Amygdala (tissue), 56 donors: Measurements from ENCODE around the gene ASMTL.

Experiments used
- DNase-seq, 56 donors: peaks; one replicate each; lab custom pipeline; 2025; lab: John Stamatoyannopoulos, UW

Gene ASMTL

DNA sequence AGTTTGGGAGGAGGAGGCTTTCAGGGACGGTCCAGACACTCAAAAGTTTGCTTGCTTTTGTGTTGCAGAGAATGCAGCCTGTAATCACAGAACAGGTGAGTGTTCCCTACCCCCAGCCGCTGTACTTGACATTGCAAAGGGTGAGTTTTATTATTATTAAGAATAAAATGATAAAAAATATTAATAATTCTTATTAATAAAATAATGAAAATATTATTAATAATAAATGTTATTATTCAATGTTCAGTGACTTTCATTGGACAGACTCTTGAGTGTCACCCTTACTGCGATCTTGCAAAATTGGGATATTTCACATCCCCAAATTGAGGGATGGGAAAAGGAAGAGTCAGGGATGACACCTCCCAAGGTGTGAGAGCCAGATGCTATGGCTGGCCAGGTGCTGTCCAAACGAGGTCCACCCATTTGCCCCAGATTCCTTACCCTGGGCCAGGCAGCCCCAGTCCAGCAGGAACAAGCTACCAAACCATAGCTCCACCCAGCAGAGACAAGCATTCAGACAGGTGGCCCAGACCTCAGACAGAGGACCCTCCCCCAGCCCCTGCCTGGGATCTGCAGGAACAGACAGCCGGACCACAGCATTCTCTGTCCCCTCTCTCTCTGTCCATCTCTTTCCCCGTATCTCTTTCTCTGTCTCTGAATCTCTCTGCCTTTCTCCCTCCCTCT lies 93.8 kb downstream of the ASMTL start:
- no peak for DNase-seq

DNA sequence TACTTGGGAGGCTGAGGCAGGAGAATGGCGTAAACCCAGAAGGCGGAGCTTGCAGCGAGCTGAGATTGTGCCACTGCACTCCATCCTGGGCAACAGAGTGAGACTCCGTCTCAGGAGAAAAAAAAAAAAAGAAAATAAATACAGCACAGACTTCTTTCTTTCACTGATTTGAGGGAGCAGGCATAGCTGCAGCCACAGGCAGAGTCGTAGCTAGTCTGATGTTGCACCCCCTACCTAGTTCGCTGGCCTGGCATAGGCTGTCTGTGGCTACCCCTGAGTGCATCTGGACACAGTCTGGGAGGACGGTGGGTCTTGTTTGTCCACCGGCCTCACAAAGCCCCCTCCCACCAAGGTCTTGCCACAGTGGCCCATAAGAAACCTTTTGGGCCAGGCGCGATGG lies 94.7 kb downstream of the ASMTL start:
- no peak for DNase-seq

DNA sequence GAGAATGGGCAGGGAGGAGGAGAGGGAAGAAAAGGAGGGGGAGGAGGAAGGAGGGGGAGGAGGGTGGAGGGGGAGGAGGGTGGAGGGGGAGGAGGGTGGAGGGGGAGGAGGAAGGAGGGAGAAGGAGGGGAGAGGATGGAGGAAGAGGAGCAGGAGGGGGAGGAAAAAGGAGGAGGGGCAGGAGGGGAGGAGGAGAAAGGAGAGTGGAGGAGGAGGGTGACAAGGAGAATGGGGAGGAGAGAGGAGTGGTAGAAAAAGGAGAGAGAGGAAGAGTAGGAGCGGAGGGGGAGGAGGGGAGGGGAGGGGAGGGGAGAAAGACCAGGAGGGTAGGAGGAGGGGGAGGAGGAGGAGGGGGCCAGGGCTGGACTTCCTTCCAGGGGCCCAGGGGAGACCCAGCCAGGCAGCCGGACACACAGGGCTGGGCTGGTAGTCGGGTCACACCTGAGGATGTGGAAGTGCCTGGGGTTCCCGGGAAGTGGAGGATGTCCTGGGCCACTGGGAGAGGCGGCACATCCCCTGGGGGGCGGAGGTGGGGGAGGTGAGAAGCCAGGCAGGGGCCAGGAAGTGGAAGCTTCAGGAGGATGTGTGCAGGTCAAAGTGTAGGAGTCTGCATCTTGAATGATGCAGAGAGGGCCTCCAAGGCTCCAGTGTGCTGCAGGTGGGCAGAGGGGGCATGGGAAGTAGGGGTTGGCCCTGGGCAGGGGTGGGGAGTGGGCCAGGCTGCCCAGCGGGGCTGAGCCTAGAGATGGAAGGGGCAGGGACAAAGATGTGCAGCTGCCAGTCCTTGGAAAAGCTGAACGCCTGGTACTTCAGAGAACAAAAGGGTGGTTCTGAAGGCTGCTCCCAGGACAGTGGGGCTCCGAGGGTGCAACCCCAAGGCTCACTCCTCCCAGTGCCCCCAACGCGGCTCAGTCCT lies 97.3 kb downstream of the ASMTL start:
- DNase-seq, result peak in 1 of 56 donors; percentile 43

DNA sequence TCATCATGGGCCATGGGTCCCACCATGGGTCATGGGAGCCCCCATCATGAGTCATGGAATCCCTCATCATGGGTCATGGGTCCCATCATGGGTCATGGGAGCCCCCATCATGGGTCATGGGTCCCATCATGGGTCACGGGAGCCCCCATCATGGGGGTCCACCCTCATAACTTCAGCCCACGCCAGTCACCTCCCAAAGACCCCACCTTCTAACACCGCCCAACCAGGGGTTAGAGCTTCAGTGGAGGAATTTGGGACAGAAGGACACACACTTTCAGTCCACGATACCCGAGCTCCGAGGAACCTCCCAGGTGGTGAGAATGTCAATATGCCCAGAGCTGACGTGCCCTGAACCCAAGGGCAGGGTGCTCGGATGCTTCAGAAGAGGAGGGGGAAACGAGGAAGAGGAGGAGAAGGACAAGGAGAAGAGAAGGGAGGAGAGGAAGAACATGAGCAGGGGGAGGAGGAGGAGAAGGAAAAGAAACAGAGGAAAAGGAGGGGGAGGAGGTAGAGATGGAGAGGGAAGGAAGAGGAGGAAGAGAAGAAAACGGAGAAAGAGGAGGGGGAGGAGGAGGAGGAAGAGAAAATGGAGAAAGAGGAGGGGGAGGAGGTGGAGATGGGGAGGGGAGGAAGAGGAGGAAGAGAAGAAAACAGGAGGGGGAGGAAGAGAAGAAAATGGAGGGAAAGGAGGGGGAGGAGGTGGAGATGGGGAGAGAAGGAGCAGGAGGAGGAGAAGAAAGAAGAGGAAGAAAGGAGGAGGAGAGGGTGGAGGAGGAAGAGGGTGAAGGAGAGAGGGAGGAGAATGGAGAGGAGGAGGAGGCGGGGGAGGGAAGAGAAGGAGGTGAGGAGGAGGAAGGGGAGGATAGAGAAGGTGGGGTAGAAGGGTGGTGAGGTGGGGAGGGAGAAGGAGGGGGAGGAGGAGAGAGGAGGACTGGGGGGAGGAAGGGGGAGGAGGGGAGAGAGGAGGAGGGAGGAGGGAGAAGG lies 98.4 kb downstream of the ASMTL start:
- DNase-seq, result no peak
